Measurements from ENCODE around the gene FOXO6. TPM values are rescaled to one million over a fixed set of nuclear protein-coding genes. Genes with fewer than 3 reads are reported as not detected.

The FOXO6 gene
- total and polyA plus RNA-seq, 2 experiments from 2014 or later, result 0.68 to 4.2 TPM

DNA sequence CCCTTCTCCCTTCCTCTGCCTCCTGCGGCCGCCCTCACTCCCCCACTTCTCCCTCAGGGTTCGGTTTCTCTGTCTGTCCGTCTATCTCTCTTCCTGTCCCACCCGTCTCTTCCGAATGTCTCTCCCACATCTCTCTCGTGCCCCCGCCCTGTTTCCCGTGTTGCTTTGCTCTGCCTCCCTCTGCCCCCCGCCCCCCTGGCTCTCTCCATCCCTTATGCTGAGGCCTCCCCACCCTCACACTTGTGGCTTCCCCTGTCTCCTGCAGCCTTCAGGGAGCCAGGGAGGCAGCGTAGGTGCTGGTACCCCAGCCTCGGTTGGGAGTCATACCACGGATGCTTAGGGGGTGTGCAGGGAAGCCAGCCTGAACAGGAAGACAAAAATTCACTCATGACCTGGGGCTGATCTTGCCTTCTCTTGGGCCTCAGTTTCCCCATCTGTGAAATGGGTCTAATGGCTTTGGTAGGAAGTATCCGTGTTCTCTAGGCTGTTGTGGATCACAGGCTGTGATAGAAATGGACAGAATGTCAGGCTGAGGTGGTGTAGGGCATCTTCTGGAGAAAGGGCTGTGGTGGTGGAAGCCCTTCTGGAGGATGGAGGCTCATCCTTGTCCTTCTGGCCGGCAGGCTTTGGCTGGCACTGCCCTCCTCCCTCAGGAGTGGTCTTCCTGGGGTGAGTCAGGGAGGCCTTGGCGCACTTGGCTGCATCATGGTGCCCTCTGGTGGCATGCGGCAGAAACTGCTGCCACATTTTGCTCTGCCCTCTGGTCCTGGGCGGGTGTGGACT lies 55.5 kb downstream of the FOXO6 start:
- no peaks in the 10 kb centered on the region for H3F3A ChIP-seq (replicated peaks; ENCODE audit: low read depth)
- DNase-seq (ENCODE audit: low spot score), result peak; percentile 88
- H3K79me2 ChIP-seq (replicated peaks; ENCODE audit: insufficient read depth), result no peaks in the 10 kb centered on the region
- H3K4me2 ChIP-seq, result no peak overlapping the region
- H3K4me3 ChIP-seq, result no peak overlapping the region
- H3K4me1 ChIP-seq (ENCODE audit: insufficient read depth), result no peaks in the 10 kb centered on the region
- H3K9me2 ChIP-seq (ENCODE audit: insufficient read depth), result no peaks in the 10 kb centered on the region
- H3K27me3 ChIP-seq (ENCODE audit: insufficient read depth), result no peaks in the 10 kb centered on the region
- TF ChIP-seq CTCF (conservative IDR thresholded peaks at IDR 0.05; ENCODE audit: low read depth in 2 of 2) (peak; percentile 79 to 100), ZNF331 (CRISPR knock-in tag; IDR thresholded peaks at IDR 0.05; ENCODE audit: low read depth) (no peak)
- no peaks in the 10 kb centered on the region; the same call in 1 of the 2 replicates for H4K20me1 ChIP-seq (replicated peaks; ENCODE audit: insufficient read depth)
- H3K27ac Mint-ChIP-seq, result peak overlapping the region; percentile 81
- no peak overlapping the region for H3K27ac ChIP-seq (ENCODE audit: low read depth)
- H3K36me3 Mint-ChIP-seq (ENCODE audit: low read depth), result no peaks in the 10 kb centered on the region
- peak; percentile 90 for ATAC-seq
- H3K27me3 Mint-ChIP-seq (ENCODE audit: insufficient read depth, low read depth, poor library complexity), result peaks cover 18% of the 10 kb centered on the region
- H3K9me3 Mint-ChIP-seq, result no peaks in the 10 kb centered on the region; the same call in 2 of the 3 replicates
- no peak overlapping the region for H2AFZ ChIP-seq
- no peak overlapping the region for H3K4me3 Mint-ChIP-seq
- peaks cover 11% of the 10 kb centered on the region for H3K4me1 Mint-ChIP-seq
- no peaks in the 10 kb centered on the region for H3K36me3 ChIP-seq (ENCODE audit: insufficient read depth)

GRCh38 chr1:41417335-41417682 lies 56.1 kb downstream of the FOXO6 start:
- no peak for ATAC-seq
- H3K27me3 ChIP-seq (ENCODE audit: insufficient read depth), result no peaks in the 10 kb centered on the region
- no peaks in the 10 kb centered on the region for H3K79me2 ChIP-seq (replicated peaks; ENCODE audit: insufficient read depth)
- no peaks in the 10 kb centered on the region for H3F3A ChIP-seq (replicated peaks; ENCODE audit: low read depth)
- H3K27ac Mint-ChIP-seq, result no peak overlapping the region
- no peak overlapping the region for H3K27ac ChIP-seq (ENCODE audit: low read depth)
- H4K20me1 ChIP-seq (replicated peaks; ENCODE audit: insufficient read depth), result no peaks in the 10 kb centered on the region; the same call in 1 of the 2 replicates
- H3K4me2 ChIP-seq, result no peak overlapping the region
- no peaks in the 10 kb centered on the region for H3K4me1 ChIP-seq (ENCODE audit: insufficient read depth)
- no peaks in the 10 kb centered on the region for H3K36me3 Mint-ChIP-seq (ENCODE audit: low read depth)
- no peaks in the 10 kb centered on the region for H3K9me2 ChIP-seq (ENCODE audit: insufficient read depth)
- no peak for DNase-seq (ENCODE audit: low spot score)
- no peak overlapping the region for H3K4me3 Mint-ChIP-seq
- H3K27me3 Mint-ChIP-seq (ENCODE audit: insufficient read depth, low read depth, poor library complexity), result peaks cover 20% of the 10 kb centered on the region
- H2AFZ ChIP-seq, result no peak overlapping the region
- no peaks in the 10 kb centered on the region; the same call in 2 of the 3 replicates for H3K9me3 Mint-ChIP-seq
- H3K36me3 ChIP-seq (ENCODE audit: insufficient read depth), result no peaks in the 10 kb centered on the region
- no peak for TF ChIP-seq EZH2 (IDR thresholded peaks at IDR 0.05; ENCODE audit: low read depth, unreplicated experiment)
- 0 out of 4 replicates have a peak, but pooled peaks of 1 of the 2 experiments have one; percentile 2 for TF ChIP-seq CTCF (conservative IDR thresholded peaks at IDR 0.05; ENCODE audit: low read depth in 2 of 2)
- peaks cover 11% of the 10 kb centered on the region for H3K4me1 Mint-ChIP-seq
- no peak overlapping the region for H3K4me3 ChIP-seq

GRCh38 chr1:41417746-41418145 lies 56.5 kb downstream of the FOXO6 start:
- Mint-ChIP-seq H3K36me3 (ENCODE audit: low read depth) (no peaks in the 10 kb centered on the region), H3K27me3 (ENCODE audit: insufficient read depth, low read depth, poor library complexity) (peaks cover 19% of the 10 kb centered on the region), H3K4me3 (no peak overlapping the region), H3K4me1 (peaks cover 10% of the 10 kb centered on the region), H3K9me3 (no peaks in the 10 kb centered on the region; the same call in 2 of the 3 replicates), H3K27ac (peak overlapping the region; percentile 77; the same call in 1 of the 2 replicates)
- no peaks in the 10 kb centered on the region for H3K27me3 ChIP-seq (ENCODE audit: insufficient read depth)
- no peaks in the 10 kb centered on the region; the same call in 1 of the 2 replicates for H4K20me1 ChIP-seq (replicated peaks; ENCODE audit: insufficient read depth)
- H3K27ac ChIP-seq (ENCODE audit: low read depth), result no peak overlapping the region
- no peaks in the 10 kb centered on the region for H3K4me1 ChIP-seq (ENCODE audit: insufficient read depth)
- H3F3A ChIP-seq (replicated peaks; ENCODE audit: low read depth), result no peaks in the 10 kb centered on the region
- ATAC-seq, result no peak
- H3K36me3 ChIP-seq (ENCODE audit: insufficient read depth), result no peaks in the 10 kb centered on the region
- no peak for DNase-seq (ENCODE audit: low spot score)
- no peaks in the 10 kb centered on the region for H3K9me2 ChIP-seq (ENCODE audit: insufficient read depth)
- no peak overlapping the region for H3K4me3 ChIP-seq
- no peaks in the 10 kb centered on the region for H3K79me2 ChIP-seq (replicated peaks; ENCODE audit: insufficient read depth)
- H2AFZ ChIP-seq, result no peak overlapping the region
- H3K4me2 ChIP-seq, result no peak overlapping the region
- TF ChIP-seq EZH2 (IDR thresholded peaks at IDR 0.05; ENCODE audit: low read depth, unreplicated experiment), result no peak
- TF ChIP-seq, protein P1, sequence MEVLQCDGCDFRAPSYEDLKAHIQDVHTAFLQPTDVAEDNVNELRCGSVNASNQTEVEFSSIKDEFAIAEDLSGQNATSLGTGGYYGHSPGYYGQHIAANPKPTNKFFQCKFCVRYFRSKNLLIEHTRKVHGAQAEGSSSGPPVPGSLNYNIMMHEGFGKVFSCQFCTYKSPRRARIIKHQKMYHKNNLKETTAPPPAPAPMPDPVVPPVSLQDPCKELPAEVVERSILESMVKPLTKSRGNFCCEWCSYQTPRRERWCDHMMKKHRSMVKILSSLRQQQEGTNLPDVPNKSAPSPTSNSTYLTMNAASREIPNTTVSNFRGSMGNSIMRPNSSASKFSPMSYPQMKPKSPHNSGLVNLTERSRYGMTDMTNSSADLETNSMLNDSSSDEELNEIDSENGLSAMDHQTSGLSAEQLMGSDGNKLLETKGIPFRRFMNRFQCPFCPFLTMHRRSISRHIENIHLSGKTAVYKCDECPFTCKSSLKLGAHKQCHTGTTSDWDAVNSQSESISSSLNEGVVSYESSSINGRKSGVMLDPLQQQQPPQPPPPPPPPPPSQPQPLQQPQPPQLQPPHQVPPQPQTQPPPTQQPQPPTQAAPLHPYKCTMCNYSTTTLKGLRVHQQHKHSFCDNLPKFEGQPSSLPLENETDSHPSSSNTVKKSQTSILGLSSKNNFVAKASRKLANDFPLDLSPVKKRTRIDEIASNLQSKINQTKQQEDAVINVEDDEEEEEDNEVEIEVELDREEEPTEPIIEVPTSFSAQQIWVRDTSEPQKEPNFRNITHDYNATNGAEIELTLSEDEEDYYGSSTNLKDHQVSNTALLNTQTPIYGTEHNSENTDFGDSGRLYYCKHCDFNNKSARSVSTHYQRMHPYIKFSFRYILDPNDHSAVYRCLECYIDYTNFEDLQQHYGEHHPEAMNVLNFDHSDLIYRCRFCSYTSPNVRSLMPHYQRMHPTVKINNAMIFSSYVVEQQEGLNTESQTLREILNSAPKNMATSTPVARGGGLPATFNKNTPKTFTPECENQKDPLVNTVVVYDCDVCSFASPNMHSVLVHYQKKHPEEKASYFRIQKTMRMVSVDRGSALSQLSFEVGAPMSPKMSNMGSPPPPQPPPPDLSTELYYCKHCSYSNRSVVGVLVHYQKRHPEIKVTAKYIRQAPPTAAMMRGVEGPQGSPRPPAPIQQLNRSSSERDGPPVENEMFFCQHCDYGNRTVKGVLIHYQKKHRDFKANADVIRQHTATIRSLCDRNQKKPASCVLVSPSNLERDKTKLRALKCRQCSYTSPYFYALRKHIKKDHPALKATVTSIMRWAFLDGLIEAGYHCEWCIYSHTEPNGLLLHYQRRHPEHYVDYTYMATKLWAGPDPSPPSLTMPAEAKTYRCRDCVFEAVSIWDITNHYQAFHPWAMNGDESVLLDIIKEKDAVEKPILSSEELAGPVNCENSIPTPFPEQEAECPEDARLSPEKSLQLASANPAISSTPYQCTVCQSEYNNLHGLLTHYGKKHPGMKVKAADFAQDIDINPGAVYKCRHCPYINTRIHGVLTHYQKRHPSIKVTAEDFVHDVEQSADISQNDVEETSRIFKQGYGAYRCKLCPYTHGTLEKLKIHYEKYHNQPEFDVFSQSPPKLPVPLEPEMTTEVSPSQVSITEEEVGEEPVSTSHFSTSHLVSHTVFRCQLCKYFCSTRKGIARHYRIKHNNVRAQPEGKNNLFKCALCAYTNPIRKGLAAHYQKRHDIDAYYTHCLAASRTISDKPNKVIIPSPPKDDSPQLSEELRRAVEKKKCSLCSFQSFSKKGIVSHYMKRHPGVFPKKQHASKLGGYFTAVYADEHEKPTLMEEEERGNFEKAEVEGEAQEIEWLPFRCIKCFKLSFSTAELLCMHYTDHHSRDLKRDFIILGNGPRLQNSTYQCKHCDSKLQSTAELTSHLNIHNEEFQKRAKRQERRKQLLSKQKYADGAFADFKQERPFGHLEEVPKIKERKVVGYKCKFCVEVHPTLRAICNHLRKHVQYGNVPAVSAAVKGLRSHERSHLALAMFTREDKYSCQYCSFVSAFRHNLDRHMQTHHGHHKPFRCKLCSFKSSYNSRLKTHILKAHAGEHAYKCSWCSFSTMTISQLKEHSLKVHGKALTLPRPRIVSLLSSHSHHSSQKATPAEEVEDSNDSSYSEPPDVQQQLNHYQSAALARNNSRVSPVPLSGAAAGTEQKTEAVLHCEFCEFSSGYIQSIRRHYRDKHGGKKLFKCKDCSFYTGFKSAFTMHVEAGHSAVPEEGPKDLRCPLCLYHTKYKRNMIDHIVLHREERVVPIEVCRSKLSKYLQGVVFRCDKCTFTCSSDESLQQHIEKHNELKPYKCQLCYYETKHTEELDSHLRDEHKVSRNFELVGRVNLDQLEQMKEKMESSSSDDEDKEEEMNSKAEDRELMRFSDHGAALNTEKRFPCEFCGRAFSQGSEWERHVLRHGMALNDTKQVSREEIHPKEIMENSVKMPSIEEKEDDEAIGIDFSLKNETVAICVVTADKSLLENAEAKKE (CRISPR knock-in tag; IDR thresholded peaks at IDR 0.05), result no peak
